Mononuclear cell (primary cell): ENCODE measurements around the gene PGAP3. TPM values are rescaled to one million over a fixed set of nuclear protein-coding genes. Genes with fewer than 3 reads are reported as not detected.
"Not testable (repeated sequence)": the region's sequence is repeated elsewhere in the genome, so short reads cannot be mapped to it uniquely, and the experiment has no call there.

ENCODE experiments used
- H3K27me3 ChIP-seq: 2 replicates; pipeline ENCODE4 v1.6.0; 2011; ENCODE audit warnings: low read length, control low read depth; ENCODE audit not compliant: insufficient read depth
- H3K4me1 ChIP-seq: 2 replicates; pipeline ENCODE4 v1.5.1; 2011; ENCODE audit warnings: mild to moderate bottlenecking, low read length, control low read depth; ENCODE audit not compliant: insufficient read depth
- H3K4me3 ChIP-seq: 2 replicates; pipeline ENCODE4 v1.5.1; 2011; ENCODE audit warnings: mild to moderate bottlenecking, low read length, moderate library complexity
- H3K9me3 ChIP-seq: 2 replicates; pipeline ENCODE4 v1.5.1; 2011; ENCODE audit warnings: low read depth, mild to moderate bottlenecking, control low read depth, low read length
- total RNA-seq: library from RNA; depleted of rRNA; stranded (reverse); fragments of >200 nt; gene quantifications from one replicate; pipeline ENCODE4 v1.2.3, GENCODE V29; 2012

Gene PGAP3
- total RNA-seq = 6.4 TPM

GRCh38 chr17:39687546-39688474 lies at the start of gene PGAP3:
PGAP3 (minus strand) TSS chr17:39688057; CDS start chr17:39688014, 43 bp downstream.
- peaks cover 17% of the 10 kb centered on the region for H3K4me1 ChIP-seq
- H3K27me3 ChIP-seq = no peaks in the 10 kb centered on the region
- peak within 1 kb of the TSS; percentile 91 for H3K4me3 ChIP-seq

GRCh38 chr17:39737206-39737759 lies 49.4 kb upstream of the PGAP3 start:
- no peak overlapping the region for H3K4me3 ChIP-seq
- H3K27me3 ChIP-seq = peaks cover 32% of the 10 kb centered on the region
- H3K4me1 ChIP-seq = peaks cover 19% of the 10 kb centered on the region
- H3K9me3 ChIP-seq = no peaks in the 10 kb centered on the region

More at GRCh38 chr17:39687546-39688474, at the start of gene PGAP3:
- no peaks in the 10 kb centered on the region for H3K9me3 ChIP-seq

- no peak overlapping the region for H3K4me3 ChIP-seq
- H3K9me3 ChIP-seq = no peaks in the 10 kb centered on the region
- peaks cover 32% of the 10 kb centered on the region for H3K27me3 ChIP-seq
- H3K4me1 ChIP-seq = peaks cover 19% of the 10 kb centered on the region
Measured at GRCh38 chr17:39736319-39737165, 48.7 kb upstream of the PGAP3 start.

GRCh38 chr17:39735882-39736281 lies 48.0 kb upstream of the PGAP3 start:
- no peak overlapping the region for H3K4me3 ChIP-seq
- no peaks in the 10 kb centered on the region for H3K9me3 ChIP-seq
- peaks cover 32% of the 10 kb centered on the region for H3K27me3 ChIP-seq
- peaks cover 23% of the 10 kb centered on the region for H3K4me1 ChIP-seq

- H3K4me3 ChIP-seq = no peak overlapping the region
- peaks cover 11% of the 10 kb centered on the region for H3K27me3 ChIP-seq
- no peaks in the 10 kb centered on the region for H3K9me3 ChIP-seq
- H3K4me1 ChIP-seq = peaks cover 16% of the 10 kb centered on the region
Measured at GRCh38 chr17:39732586-39732985, 44.7 kb upstream of the PGAP3 start.

GRCh38 chr17:39730095-39730921 lies 42.5 kb upstream of the PGAP3 start, which contains the start of gene MIEN1:
MIEN1 (minus strand) TSS chr17:39730532; CDS start chr17:39730495, 37 bp downstream.
- Histone ChIP-seq H3K4me3 (peak within 1 kb of the TSS; percentile 66), H3K27me3 (no peaks in the 10 kb centered on the region), H3K9me3 (no peaks in the 10 kb centered on the region), H3K4me1 (peaks cover 16% of the 10 kb centered on the region)

GRCh38 chr17:39729280-39729851 lies 41.5 kb upstream of the PGAP3 start:
- peak overlapping the region; percentile 66 for H3K4me3 ChIP-seq
- no peaks in the 10 kb centered on the region for H3K9me3 ChIP-seq
- H3K4me1 ChIP-seq = peaks cover 16% of the 10 kb centered on the region
- H3K27me3 ChIP-seq = no peaks in the 10 kb centered on the region

- no peak overlapping the region for H3K4me3 ChIP-seq
Measured at GRCh38 chr17:39727556-39727955, 39.7 kb upstream of the PGAP3 start.

GRCh38 chr17:39726617-39727016 lies 38.8 kb upstream of the PGAP3 start:
- no peaks in the 10 kb centered on the region for H3K27me3 ChIP-seq
- no peaks in the 10 kb centered on the region for H3K9me3 ChIP-seq
- H3K4me1 ChIP-seq = peaks cover 16% of the 10 kb centered on the region
- H3K4me3 ChIP-seq = no peak overlapping the region

More at GRCh38 chr17:39727556-39727955, 39.7 kb upstream of the PGAP3 start:
- no peaks in the 10 kb centered on the region for H3K9me3 ChIP-seq
- no peaks in the 10 kb centered on the region for H3K27me3 ChIP-seq
- H3K4me1 ChIP-seq = peaks cover 16% of the 10 kb centered on the region

GRCh38 chr17:39725923-39726322 lies 38.1 kb upstream of the PGAP3 start:
- not testable (repeated sequence) for H3K9me3 ChIP-seq, H3K27me3 ChIP-seq, H3K4me3 ChIP-seq
- peaks cover 12% of the 10 kb centered on the region for H3K4me1 ChIP-seq

- Histone ChIP-seq H3K4me3 (no peak overlapping the region), H3K27me3 (no peaks in the 10 kb centered on the region), H3K9me3 (no peaks in the 10 kb centered on the region), H3K4me1 (peaks cover 7% of the 10 kb centered on the region)
Measured at GRCh38 chr17:39724731-39725130, 36.9 kb upstream of the PGAP3 start.

GRCh38 chr17:39722965-39723848 lies 35.4 kb upstream of the PGAP3 start:
- Histone ChIP-seq H3K4me3 (no peak overlapping the region), H3K4me1 (no peaks in the 10 kb centered on the region), H3K27me3 (no peaks in the 10 kb centered on the region)

GRCh38 chr17:39722104-39722503 lies 34.2 kb upstream of the PGAP3 start:
- Histone ChIP-seq H3K4me3 (no peak overlapping the region), H3K4me1 (no peaks in the 10 kb centered on the region), H3K9me3 (no peaks in the 10 kb centered on the region), H3K27me3 (no peaks in the 10 kb centered on the region)

More at GRCh38 chr17:39722965-39723848, 35.4 kb upstream of the PGAP3 start:
- H3K9me3 ChIP-seq = no peaks in the 10 kb centered on the region
